ENCODE results near the gene EID3.

DNA sequence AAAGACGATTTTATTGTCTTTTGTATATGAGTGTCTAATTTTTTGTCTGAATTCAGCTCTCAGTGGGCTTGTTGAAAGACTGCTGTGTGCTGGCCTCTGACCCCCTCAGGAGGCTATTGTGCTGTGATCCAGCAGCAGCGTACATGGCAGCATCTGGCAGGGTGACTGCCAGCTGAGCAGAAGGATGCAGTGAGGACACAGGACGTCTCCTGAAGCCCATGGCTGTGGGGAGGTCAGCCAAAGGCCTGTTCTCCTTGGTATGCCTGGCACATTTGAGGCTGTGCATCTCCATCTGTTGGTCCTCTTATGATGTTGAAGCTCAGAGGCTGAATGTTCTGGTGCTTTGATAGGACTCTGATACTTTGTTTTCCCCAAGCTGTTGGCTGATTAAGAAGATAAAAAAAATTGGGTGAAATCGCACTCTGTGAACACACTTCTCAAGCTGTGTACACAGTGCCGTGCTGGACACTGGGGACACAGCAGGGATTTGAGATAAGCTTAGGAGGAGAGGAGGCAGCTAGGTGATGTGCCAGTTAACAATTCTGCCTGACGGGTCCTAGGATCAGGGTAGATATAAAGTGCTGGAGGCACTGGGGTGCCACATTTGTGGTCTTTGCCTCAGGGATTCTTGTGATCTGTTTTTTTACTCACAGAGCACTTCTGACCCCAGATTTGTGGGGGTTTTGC, 37.5 kb downstream of the EID3 start:
- TF ChIP-seq, protein P1, sequence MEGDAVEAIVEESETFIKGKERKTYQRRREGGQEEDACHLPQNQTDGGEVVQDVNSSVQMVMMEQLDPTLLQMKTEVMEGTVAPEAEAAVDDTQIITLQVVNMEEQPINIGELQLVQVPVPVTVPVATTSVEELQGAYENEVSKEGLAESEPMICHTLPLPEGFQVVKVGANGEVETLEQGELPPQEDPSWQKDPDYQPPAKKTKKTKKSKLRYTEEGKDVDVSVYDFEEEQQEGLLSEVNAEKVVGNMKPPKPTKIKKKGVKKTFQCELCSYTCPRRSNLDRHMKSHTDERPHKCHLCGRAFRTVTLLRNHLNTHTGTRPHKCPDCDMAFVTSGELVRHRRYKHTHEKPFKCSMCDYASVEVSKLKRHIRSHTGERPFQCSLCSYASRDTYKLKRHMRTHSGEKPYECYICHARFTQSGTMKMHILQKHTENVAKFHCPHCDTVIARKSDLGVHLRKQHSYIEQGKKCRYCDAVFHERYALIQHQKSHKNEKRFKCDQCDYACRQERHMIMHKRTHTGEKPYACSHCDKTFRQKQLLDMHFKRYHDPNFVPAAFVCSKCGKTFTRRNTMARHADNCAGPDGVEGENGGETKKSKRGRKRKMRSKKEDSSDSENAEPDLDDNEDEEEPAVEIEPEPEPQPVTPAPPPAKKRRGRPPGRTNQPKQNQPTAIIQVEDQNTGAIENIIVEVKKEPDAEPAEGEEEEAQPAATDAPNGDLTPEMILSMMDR (conservative IDR thresholded peaks at IDR 0.05; ENCODE audit: low read length), result no peak
- no peak for TF ChIP-seq EZH2phosphoT487 (IDR thresholded peaks at IDR 0.05; ENCODE audit: borderline replicate concordance)

Measured in Loucy (cell line).